ENCODE measurements around the gene BEST2.

BEST2 gene

DNA sequence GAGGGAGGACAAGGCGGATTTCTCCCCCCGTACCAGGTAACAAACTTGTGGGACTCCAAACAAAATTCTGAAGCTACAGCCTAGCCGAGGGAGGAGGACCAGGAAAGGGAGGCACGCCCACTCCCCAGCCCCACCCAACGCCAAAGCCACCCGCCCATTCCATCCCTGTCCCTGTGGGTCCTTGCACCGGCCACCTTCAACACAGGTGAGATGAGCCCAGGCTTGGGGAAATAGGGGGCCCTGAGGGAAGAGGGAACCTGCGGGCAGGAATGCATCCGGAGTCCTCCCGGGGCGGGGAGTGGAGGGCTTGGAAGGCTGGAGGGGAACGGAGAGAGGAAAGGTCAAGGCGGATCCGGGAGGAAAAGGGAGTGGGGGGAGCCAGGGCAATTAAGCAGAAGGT is at the start of gene BEST2:
Gene BEST2 (plus strand): TSS at position 157 of the 400 bp plus-strand sequence. CDS start 802 bp downstream, outside the sequence.
- Histone ChIP-seq H3K4me2 (ENCODE audit: low read depth, low read length, poor library complexity, severe bottlenecking) (no peak within 1 kb of the TSS), H3K4me3 (ENCODE audit: low read length, poor library complexity, severe bottlenecking) (no peak within 1 kb of the TSS), H3K36me3 (ENCODE audit: insufficient read depth, low read length) (peaks cover 6% of the 10 kb centered on the region; the same call in 1 of the 2 replicates)

DNA sequence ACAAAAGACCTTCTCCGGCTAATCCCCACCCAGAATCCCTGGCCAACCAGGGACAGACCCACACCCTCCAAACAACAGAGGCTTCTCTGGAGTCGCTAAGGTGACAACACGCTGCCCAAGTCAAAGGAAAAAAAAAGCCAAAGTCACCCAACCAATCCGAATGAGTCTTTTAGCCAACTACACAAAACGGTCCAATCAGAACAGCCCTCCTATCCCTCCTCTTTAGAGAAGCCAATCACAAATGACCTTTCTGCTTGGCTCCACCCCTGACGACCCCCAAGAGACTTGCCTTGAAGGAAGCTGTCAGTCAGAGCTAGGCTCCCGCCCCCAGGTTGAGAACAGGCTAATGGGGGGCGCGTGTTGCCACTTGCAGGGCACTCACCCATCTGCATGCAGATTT is 48.5 kb upstream of the BEST2 start:
- no peak for TF ChIP-seq EZH2phosphoT487 (IDR thresholded peaks at IDR 0.05; ENCODE audit: borderline replicate concordance)
- TF ChIP-seq, protein P1, sequence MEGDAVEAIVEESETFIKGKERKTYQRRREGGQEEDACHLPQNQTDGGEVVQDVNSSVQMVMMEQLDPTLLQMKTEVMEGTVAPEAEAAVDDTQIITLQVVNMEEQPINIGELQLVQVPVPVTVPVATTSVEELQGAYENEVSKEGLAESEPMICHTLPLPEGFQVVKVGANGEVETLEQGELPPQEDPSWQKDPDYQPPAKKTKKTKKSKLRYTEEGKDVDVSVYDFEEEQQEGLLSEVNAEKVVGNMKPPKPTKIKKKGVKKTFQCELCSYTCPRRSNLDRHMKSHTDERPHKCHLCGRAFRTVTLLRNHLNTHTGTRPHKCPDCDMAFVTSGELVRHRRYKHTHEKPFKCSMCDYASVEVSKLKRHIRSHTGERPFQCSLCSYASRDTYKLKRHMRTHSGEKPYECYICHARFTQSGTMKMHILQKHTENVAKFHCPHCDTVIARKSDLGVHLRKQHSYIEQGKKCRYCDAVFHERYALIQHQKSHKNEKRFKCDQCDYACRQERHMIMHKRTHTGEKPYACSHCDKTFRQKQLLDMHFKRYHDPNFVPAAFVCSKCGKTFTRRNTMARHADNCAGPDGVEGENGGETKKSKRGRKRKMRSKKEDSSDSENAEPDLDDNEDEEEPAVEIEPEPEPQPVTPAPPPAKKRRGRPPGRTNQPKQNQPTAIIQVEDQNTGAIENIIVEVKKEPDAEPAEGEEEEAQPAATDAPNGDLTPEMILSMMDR (conservative IDR thresholded peaks at IDR 0.05; ENCODE audit: low read length), result no peak
- no peak overlapping the region for H3K4me3 ChIP-seq (ENCODE audit: low read length, poor library complexity, severe bottlenecking)
- H4K20me1 ChIP-seq (ENCODE audit: insufficient read depth, low read length, poor library complexity, severe bottlenecking), result no peaks in the 10 kb centered on the region
- no peak overlapping the region for H2AFZ ChIP-seq (ENCODE audit: low read length)
- no peaks in the 10 kb centered on the region for H3K9me3 ChIP-seq (ENCODE audit: insufficient read depth, low read depth, low read length)
- H3K4me1 ChIP-seq (ENCODE audit: insufficient read depth, low read length, poor library complexity, severe bottlenecking), result no peaks in the 10 kb centered on the region
- H3K36me3 ChIP-seq (ENCODE audit: insufficient read depth, low read length), result peaks cover 62% of the 10 kb centered on the region; the same call in 1 of the 2 replicates
- no peak overlapping the region for H3K9ac ChIP-seq (ENCODE audit: low read depth, low read length, poor library complexity, severe bottlenecking)
- no peaks in the 10 kb centered on the region for H3K27me3 ChIP-seq (ENCODE audit: insufficient read depth, low read length, poor library complexity, severe bottlenecking)
- H3F3A ChIP-seq (ENCODE audit: low read depth), result no peaks in the 10 kb centered on the region
- H3K9me2 ChIP-seq (replicated peaks; ENCODE audit: low read depth, low read length), result no peaks in the 10 kb centered on the region
- no peaks in the 10 kb centered on the region for H3K79me2 ChIP-seq (ENCODE audit: insufficient read depth, low read length)
- no peak overlapping the region for H3K4me2 ChIP-seq (ENCODE audit: low read depth, low read length, poor library complexity, severe bottlenecking)

More for the DNA sequence above, at the start of gene BEST2:
- H3K9ac ChIP-seq (ENCODE audit: low read depth, low read length, poor library complexity, severe bottlenecking), result no peak within 1 kb of the TSS
- TF ChIP-seq EZH2phosphoT487 (IDR thresholded peaks at IDR 0.05; ENCODE audit: borderline replicate concordance), result no peak
- TF ChIP-seq, protein P1 (conservative IDR thresholded peaks at IDR 0.05; ENCODE audit: low read length), result no peak
- no peaks in the 10 kb centered on the region for H3K27me3 ChIP-seq (ENCODE audit: insufficient read depth, low read length, poor library complexity, severe bottlenecking)
- H3K4me1 ChIP-seq (ENCODE audit: insufficient read depth, low read length, poor library complexity, severe bottlenecking), result no peaks in the 10 kb centered on the region
- no peak within 1 kb of the TSS for H2AFZ ChIP-seq (ENCODE audit: low read length)
- H4K20me1 ChIP-seq (ENCODE audit: insufficient read depth, low read length, poor library complexity, severe bottlenecking), result no peaks in the 10 kb centered on the region
- peaks cover 3% of the 10 kb centered on the region; the same call in 1 of the 2 replicates for H3K9me3 ChIP-seq (ENCODE audit: insufficient read depth, low read depth, low read length)
- H3K9me2 ChIP-seq (replicated peaks; ENCODE audit: low read depth, low read length), result no peaks in the 10 kb centered on the region
- H3K79me2 ChIP-seq (ENCODE audit: insufficient read depth, low read length), result no peaks in the 10 kb centered on the region
- H3F3A ChIP-seq (ENCODE audit: low read depth), result no peaks in the 10 kb centered on the region

DNA sequence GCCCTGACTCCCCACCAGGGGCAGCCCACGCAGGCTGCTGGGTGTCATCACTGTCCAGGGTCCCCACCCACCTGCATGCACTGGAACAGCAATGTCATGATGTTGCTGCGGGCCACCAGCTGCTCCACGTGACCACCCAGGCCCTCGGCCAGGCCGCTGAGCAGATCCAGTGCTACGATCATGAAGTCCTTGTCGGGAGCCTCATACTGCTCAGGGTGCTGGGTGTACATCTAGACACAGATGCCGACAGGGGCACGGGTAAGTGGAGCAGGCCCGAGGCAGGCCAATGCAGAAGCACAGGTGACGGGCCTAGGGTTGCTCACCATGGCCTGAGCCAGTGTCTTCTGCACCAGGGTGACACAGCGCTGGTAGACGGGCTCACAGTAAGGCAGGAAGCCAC is 46.4 kb upstream of the BEST2 start:
- no peaks in the 10 kb centered on the region for H3K79me2 ChIP-seq (ENCODE audit: insufficient read depth, low read length)
- no peaks in the 10 kb centered on the region for H3F3A ChIP-seq (ENCODE audit: low read depth)
- no peaks in the 10 kb centered on the region for H3K9me2 ChIP-seq (replicated peaks; ENCODE audit: low read depth, low read length)
- H4K20me1 ChIP-seq (ENCODE audit: insufficient read depth, low read length, poor library complexity, severe bottlenecking), result no peaks in the 10 kb centered on the region
- H3K4me2 ChIP-seq (ENCODE audit: low read depth, low read length, poor library complexity, severe bottlenecking), result no peak overlapping the region
- H3K27me3 ChIP-seq (ENCODE audit: insufficient read depth, low read length, poor library complexity, severe bottlenecking), result no peaks in the 10 kb centered on the region
- H2AFZ ChIP-seq (ENCODE audit: low read length), result no peak overlapping the region
- no peak overlapping the region for H3K9ac ChIP-seq (ENCODE audit: low read depth, low read length, poor library complexity, severe bottlenecking)
- H3K9me3 ChIP-seq (ENCODE audit: insufficient read depth, low read depth, low read length), result no peaks in the 10 kb centered on the region
- H3K4me3 ChIP-seq (ENCODE audit: low read length, poor library complexity, severe bottlenecking), result no peak overlapping the region
- peaks cover 73% of the 10 kb centered on the region; the same call in 1 of the 2 replicates for H3K36me3 ChIP-seq (ENCODE audit: insufficient read depth, low read length)
- no peaks in the 10 kb centered on the region for H3K4me1 ChIP-seq (ENCODE audit: insufficient read depth, low read length, poor library complexity, severe bottlenecking)
- no peak for TF ChIP-seq EZH2phosphoT487 (IDR thresholded peaks at IDR 0.05; ENCODE audit: borderline replicate concordance)
- TF ChIP-seq, protein P1 (conservative IDR thresholded peaks at IDR 0.05; ENCODE audit: low read length), result no peak

All from Loucy (cell line).